Endothelial cell of umbilical vein (primary cell): Measurements from ENCODE around the gene STOML1. TPM values are rescaled to one million over a fixed set of nuclear protein-coding genes. Genes with fewer than 3 reads are reported as not detected.
A peak's percentile ranks its signal among the peaks of the same experiment; 100 is the strongest.

Source experiments
- BruUV-seq: library from RNA; stranded (reverse); fragments of 400-500 nt; replicated peaks from 2 replicates; lab custom pipeline; 2021; lab: Mats Ljungman, UMichigan
- CTCF ChIA-PET: fragments of 300-600, 350-600 bp; sonication (Branson Sonifier 250); formaldehyde crosslinking; loops from one replicate; lab custom pipeline; 2021; ENCODE audit warnings: antibody characterized with exemption, inconsistent platforms; lab: Charles Lee
- POLR2A ChIA-PET: fragments of 300-600, 350-600 bp; sonication (Branson Sonifier 250); formaldehyde crosslinking; loops from one replicate; lab custom pipeline; 2021; ENCODE audit warnings: antibody characterized with exemption, inconsistent platforms; lab: Charles Lee
- DNase-seq: peaks from one replicate; pipeline ENCODE4 v3.0.0-alpha.2; 2011; ENCODE audit warnings: low read depth, low spot score
- FAIRE-seq: peaks from 2 replicates; lab custom pipeline; 2011; peaks lifted over from hg19 to GRCh38; lab: Jason Lieb, UNC
- H2AFZ ChIP-seq: 2 replicates; pipeline ENCODE4 v1.6.0; 2012; ENCODE audit warnings: low read depth, low read length, control low read depth, inconsistent platforms
- H3K27ac ChIP-seq: 2 replicates; pipeline ENCODE4 v1.5.1; 2011; ENCODE audit warnings: low read depth, mild to moderate bottlenecking, control low read depth, low read length, moderate library complexity; ENCODE audit not compliant: insufficient read depth
- H3K27me3 ChIP-seq, 2 experiments: 2 replicates each; pipeline versions ENCODE4 v1.6.0 to v1.6.1; 2011; ENCODE audit warnings: low read length in 2 of 2, mixed read lengths in 1 of 2; ENCODE audit not compliant: control insufficient read depth in 2 of 2, insufficient read depth in 2 of 2
- H3K36me3 ChIP-seq, 2 experiments: 2 replicates in 1 of 2; 3 replicates in 1 of 2; pipeline ENCODE4 v1.5.1; 2011; ENCODE audit warnings: low read length in 2 of 2, mild to moderate bottlenecking in 1 of 2, moderate library complexity in 1 of 2; ENCODE audit not compliant: control insufficient read depth in 2 of 2, insufficient read depth in 2 of 2; ENCODE audit errors: extremely low read depth in 1 of 2
- H3K4me1 ChIP-seq: 3 replicates; pipeline ENCODE4 v1.5.1; 2011; ENCODE audit warnings: mild to moderate bottlenecking, low read length; ENCODE audit not compliant: control insufficient read depth, insufficient read depth; ENCODE audit errors: extremely low read depth
- H3K4me2 ChIP-seq: 2 replicates; pipeline ENCODE4 v1.6.1; 2011; ENCODE audit warnings: low read length, control low read depth, mixed read lengths; ENCODE audit not compliant: insufficient read depth
- H3K4me3 ChIP-seq, 3 experiments: fragments of 200-600 bp in 1 of 3; sonication (generic), shearing (Covaris generic) in 1 of 3; replicated peaks in 1 of 3; 2 replicates each; pipeline ENCODE4 v1.5.1; 2011 to 2016; ENCODE audit warnings: control low read depth in 3 of 3, low read length in 3 of 3, mild to moderate bottlenecking in 2 of 3, inconsistent platforms in 1 of 3, low read depth in 1 of 3, moderate library complexity in 1 of 3; ENCODE audit not compliant: insufficient read depth in 1 of 3
- H3K79me2 ChIP-seq: 2 replicates; pipeline ENCODE4 v1.6.0; 2012; ENCODE audit warnings: low read length, inconsistent platforms; ENCODE audit not compliant: control insufficient read depth, insufficient read depth
- H3K9ac ChIP-seq: replicated peaks from 2 replicates; pipeline ENCODE3; 2011; ENCODE audit warnings: low read length, control low read depth; ENCODE audit not compliant: insufficient read depth; ENCODE audit errors: extremely low read depth
- H3K9me1 ChIP-seq: replicated peaks from 3 replicates; pipeline ENCODE4 v1.6.0; 2011; ENCODE audit warnings: mild to moderate bottlenecking, low read length; ENCODE audit not compliant: control insufficient read depth, insufficient read depth; ENCODE audit errors: extremely low read depth
- H3K9me3 ChIP-seq: replicated peaks from 2 replicates; pipeline ENCODE4 v1.5.1; 2012; ENCODE audit warnings: low read length, inconsistent platforms; ENCODE audit not compliant: control insufficient read depth, insufficient read depth
- H4K20me1 ChIP-seq: replicated peaks from 2 replicates; pipeline ENCODE3; 2011; ENCODE audit warnings: mild to moderate bottlenecking, low read length; ENCODE audit not compliant: control insufficient read depth, insufficient read depth; ENCODE audit errors: extremely low read depth
- CTCF ChIP-seq, 2 donors: IDR thresholded peaks; 1 replicate in 1 of 2; 2 replicates in 1 of 2; pipeline ENCODE4 v1.5.1; 2011; ENCODE audit warnings: low read length in 2 of 2, mild to moderate bottlenecking in 2 of 2, moderate library complexity in 2 of 2, control low read depth in 1 of 2, inconsistent platforms in 1 of 2, low read depth in 1 of 2; ENCODE audit not compliant: insufficient read depth in 1 of 2; ENCODE audit errors: extremely low read depth in 1 of 2
- EZH2 ChIP-seq: IDR thresholded peaks from 2 replicates; pipeline ENCODE4 v1.6.1; 2012; ENCODE audit warnings: borderline replicate concordance, low read depth, mild to moderate bottlenecking, moderate library complexity, low read length, inconsistent platforms; ENCODE audit not compliant: severe bottlenecking
- FOS ChIP-seq: IDR thresholded peaks from 2 replicates; pipeline ENCODE4 v1.6.1; 2011; ENCODE audit warnings: mild to moderate bottlenecking, low read length, moderate library complexity, borderline replicate concordance; ENCODE audit not compliant: insufficient read depth
- GATA2 ChIP-seq: IDR thresholded peaks from 2 replicates; pipeline ENCODE4 v1.7.0; 2011; ENCODE audit warnings: low read depth, mild to moderate bottlenecking, moderate library complexity, mixed read lengths, low read length; ENCODE audit not compliant: insufficient read length, insufficient read depth
- JUN ChIP-seq: IDR thresholded peaks from 2 replicates; pipeline ENCODE4 v1.6.1; 2011; ENCODE audit warnings: borderline replicate concordance, low read depth; ENCODE audit not compliant: insufficient read length, insufficient read depth
- MYC ChIP-seq: IDR thresholded peaks from one replicate; pipeline ENCODE4 v1.6.1; 2011; ENCODE audit warnings: mild to moderate bottlenecking, low read depth, low read length
- POLR2A ChIP-seq: IDR thresholded peaks from 2 replicates; pipeline ENCODE4 v1.6.1; 2012; ENCODE audit warnings: low read depth, mild to moderate bottlenecking, control low read depth, low read length
- POLR2AphosphoS5 ChIP-seq: IDR thresholded peaks from 2 replicates; pipeline ENCODE4 v1.6.1; 2012; ENCODE audit warnings: low read depth, mild to moderate bottlenecking, control low read depth, low read length, moderate library complexity; ENCODE audit not compliant: insufficient read depth
- dilution Hi-C: fragments of 300-500 bp; cut with MboI; formaldehyde crosslinking; loops from one replicate; pipeline ENCODE4 v1.15.0; 2019; ENCODE audit warnings: low sequenced_read_pairs; ENCODE audit not compliant: extremely low pct_ligation_motif_present
- intact Hi-C: fragments of 100-400 bp; cut with micrococcal nuclease; formaldehyde crosslinking; loops from one replicate; pipeline ENCODE4 v1.10.0; 2022
- polyA plus RNA-seq, 4 experiments: library from polyadenylated mRNA; depleted of rRNA in 3 of 4; stranded (reverse) in 3 of 4; unstranded in 1 of 4; fragments of >200 nt; gene quantifications; 2 replicates each; pipeline versions ENCODE4 v1.2.1 to v1.2.3, GENCODE V29; 2011 to 2012; ENCODE audit warnings: missing spikeins in 1 of 4
- total RNA-seq: library from RNA; stranded (reverse); gene quantifications from 2 replicates; pipeline ENCODE4 v1.2.3, GENCODE V29; 2021
- TF ChIP-seq, protein P1 (sequence below): IDR thresholded peaks from 2 replicates; pipeline ENCODE4 v1.6.1; 2011; ENCODE audit not compliant: insufficient read depth, insufficient read length

The STOML1 gene
- total and polyA plus RNA-seq, 2 donors (not counting 3 experiments of a cell fraction or from before 2014, with no cell fraction given): 12.9 to 15.4 TPM

GRCh38 chr15:73987250-73987649 lies 4.8 kb downstream of the STOML1 start:
- ChIA-PET CTCF (interaction anchor here (0.9 to 7.0 kb wide), 9 partner anchors 7 to 333 kb away, joined by 3 to 53 read pairs (median 4); partner anchors contain the start of gene PML), POLR2A (no interaction called here)
- H3K4me3 ChIP-seq: no peak overlapping the region
- FAIRE-seq (peak; percentile 44), DNase-seq (no peak)
- H3K4me2 ChIP-seq: no peak overlapping the region
- H3K27me3 ChIP-seq: no peaks in the 10 kb centered on the region
- no peaks in the 10 kb centered on the region for H3K79me2 ChIP-seq
- dilution Hi-C loops: no loop called here
- H3K36me3 ChIP-seq: no peaks in the 10 kb centered on the region
- H3K9me3 ChIP-seq: no peaks in the 10 kb centered on the region
- H3K9ac ChIP-seq: no peak overlapping the region
- BruUV-seq: no TSS peak
- no peaks in the 10 kb centered on the region for H3K9me1 ChIP-seq
- TF ChIP-seq POLR2AphosphoS5 (no peak), CTCF (IDR thresholded peaks at IDR 0.05; ENCODE audit: extremely low read depth in 1 of 2, insufficient read depth in 1 of 2, low read depth in 1 of 2, low read length in 2 of 2) (no peak)
- intact Hi-C loops: no loop called here
- no peaks in the 10 kb centered on the region for H4K20me1 ChIP-seq
- no peak overlapping the region for H2AFZ ChIP-seq
- H3K27ac ChIP-seq: peak overlapping the region; percentile 26
- H3K4me1 ChIP-seq: peaks cover 62% of the 10 kb centered on the region

DNA sequence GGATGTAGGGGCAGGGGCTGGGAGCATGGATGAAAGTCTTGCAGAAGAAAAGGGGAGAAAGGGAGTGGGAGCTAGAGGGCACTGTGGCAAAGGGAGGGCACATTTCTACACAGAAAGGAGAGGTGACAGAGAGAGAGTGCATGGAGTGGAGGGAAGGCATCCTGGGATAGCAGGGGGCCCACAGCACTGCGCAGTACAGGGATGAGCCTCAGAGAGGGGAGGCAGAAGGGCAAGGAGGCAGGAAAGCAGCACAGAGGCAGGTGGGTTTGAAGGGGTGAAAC lies 5.4 kb downstream of the STOML1 start:
- ChIA-PET POLR2A (no interaction called here), CTCF (interaction anchor here (1.4 to 7.0 kb wide), 3 partner anchors 8 to 334 kb away, joined by 4 to 53 read pairs (median 5); partner anchors contain the start of gene PML)
- DNase-seq: no peak
- H3K27ac ChIP-seq: no peak overlapping the region
- no peaks in the 10 kb centered on the region for H4K20me1 ChIP-seq
- H3K79me2 ChIP-seq: no peaks in the 10 kb centered on the region
- H2AFZ ChIP-seq: no peak overlapping the region
- H3K9ac ChIP-seq: no peak overlapping the region
- no TSS peak for BruUV-seq
- H3K4me2 ChIP-seq: no peak overlapping the region
- dilution Hi-C loops (no loop called here), intact Hi-C loops (no loop called here)
- H3K36me3 ChIP-seq: no peaks in the 10 kb centered on the region
- TF ChIP-seq GATA2 (no peak), POLR2AphosphoS5 (no peak), JUN (no peak), EZH2 (no peak), POLR2A (no peak), FOS (no peak), CTCF (IDR thresholded peaks at IDR 0.05; ENCODE audit: extremely low read depth in 1 of 2, insufficient read depth in 1 of 2, low read depth in 1 of 2, low read length in 2 of 2) (no peak), MYC (no peak)
- TF ChIP-seq, protein P1, sequence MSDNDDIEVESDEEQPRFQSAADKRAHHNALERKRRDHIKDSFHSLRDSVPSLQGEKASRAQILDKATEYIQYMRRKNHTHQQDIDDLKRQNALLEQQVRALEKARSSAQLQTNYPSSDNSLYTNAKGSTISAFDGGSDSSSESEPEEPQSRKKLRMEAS: no peak
- FAIRE-seq: no peak
- no peak overlapping the region for H3K4me3 ChIP-seq
- H3K9me3 ChIP-seq: no peaks in the 10 kb centered on the region
- peaks cover 66% of the 10 kb centered on the region for H3K4me1 ChIP-seq
- H3K9me1 ChIP-seq: no peaks in the 10 kb centered on the region
- no peaks in the 10 kb centered on the region for H3K27me3 ChIP-seq
